ENCODE data around the gene PSIP1.
"Not testable (repeated sequence)": the region's sequence is repeated elsewhere in the genome, so short reads cannot be mapped to it uniquely, and the experiment has no call there.

PSIP1 gene

DNA sequence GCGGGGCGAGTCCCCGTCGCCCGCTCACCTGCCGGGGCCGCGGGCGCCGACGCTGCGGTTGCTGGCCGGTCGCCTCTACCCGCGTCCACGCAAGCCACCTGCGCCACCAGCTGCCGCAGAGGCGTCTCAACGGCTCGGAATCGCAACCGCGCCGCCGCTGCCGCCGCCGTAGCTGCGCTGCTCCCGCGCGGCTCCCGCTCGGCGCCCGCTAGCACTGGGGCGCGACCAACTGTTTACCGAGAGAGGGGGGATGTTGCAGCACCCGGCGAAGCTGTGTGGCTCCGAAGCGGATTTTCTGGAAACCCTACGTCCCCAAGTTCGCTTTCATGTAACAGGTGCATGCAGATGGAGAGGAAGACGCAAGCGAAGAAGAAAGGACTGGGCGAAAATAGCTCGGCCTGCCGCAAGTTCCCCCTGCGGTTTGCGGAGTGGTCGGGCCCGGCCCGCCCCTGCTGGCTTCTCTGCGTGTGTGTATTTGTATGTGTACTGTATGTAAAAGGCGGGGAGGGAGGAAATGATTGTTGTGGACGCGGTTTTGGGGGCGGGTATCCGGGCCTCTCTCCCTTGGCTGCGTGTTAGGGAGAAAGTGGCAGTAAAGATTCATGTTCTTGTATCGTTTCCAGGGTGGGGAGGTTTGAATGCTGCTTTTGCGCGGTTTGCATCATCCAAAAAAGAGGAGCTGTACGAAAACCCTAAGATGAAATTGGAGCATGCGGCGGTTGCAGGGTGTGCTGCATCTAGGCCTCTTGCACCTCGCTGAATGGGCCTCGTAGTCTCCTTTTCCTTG lies at the start of gene PSIP1:
Gene PSIP1 (minus strand): TSS at position 182 of the 787 bp plus-strand sequence. CDS start 782 bp downstream, outside the sequence.
- DNase-seq = peak; percentile 91

DNA sequence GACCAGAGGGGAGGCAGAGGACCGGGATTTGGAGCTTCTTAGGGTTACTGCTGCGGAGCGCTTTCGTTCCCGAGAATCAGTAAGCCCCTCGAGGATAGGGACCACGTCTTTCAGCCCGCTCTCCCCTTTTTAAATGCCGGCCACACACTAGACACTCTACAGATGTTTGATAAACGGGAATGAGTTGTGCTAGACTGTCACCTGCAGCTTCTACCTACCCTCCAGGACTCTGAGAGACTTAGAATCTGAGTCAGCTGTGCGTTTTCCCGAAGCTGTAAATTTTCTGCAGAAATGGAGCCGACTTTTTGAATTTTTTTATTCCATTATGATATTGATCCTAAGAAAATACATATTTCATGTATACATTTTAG lies 42.7 kb upstream of the PSIP1 start:
- DNase-seq = no peak

DNA sequence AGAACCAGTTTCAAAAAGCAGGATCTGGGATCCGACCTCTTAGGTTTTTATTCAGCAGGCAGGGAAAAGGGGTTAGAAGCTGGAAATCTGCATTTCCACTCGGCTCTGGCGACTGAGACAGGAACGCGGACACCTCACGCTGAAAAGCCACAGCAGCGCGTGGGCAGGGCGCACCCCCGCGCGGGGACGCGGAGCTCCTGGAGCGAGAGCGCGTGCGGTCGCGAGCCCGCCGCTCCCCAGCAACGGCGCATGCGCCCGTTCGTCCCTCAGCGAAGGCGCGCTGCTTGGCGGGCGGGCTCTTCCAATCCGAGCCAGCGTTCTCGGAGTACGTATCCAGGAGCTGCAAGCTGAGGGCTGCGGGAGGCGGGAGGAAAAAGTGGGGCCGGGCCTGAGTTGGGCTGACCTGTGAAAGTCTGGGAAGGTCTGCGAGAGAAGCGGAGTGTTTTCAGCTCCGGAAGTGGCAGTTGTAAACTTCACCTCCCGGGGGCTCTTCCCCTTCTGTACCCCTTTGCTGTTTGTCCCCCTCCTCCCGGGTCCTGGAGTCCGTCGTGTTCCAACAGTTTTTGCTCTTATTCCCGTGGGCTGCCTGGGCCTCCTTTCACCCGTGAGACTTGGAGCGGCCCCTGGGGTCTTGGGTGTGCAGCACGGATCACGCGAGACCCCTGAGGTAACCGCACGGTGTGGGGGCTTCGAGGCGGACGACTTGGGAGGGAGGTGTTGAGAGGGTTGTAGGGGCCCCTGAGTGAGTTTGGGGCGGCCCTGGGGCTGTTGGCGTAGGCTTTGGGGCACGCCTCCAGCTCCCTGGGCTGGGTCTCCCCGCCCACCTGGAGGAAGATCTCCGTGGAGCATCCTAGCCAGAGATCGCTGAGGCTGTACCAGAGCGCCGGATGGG lies 42.1 kb upstream of the PSIP1 start, which contains the start of gene CCDC171:
Gene CCDC171 (plus strand): TSS at position 408 of the 892 bp plus-strand sequence. CDS start 11,046 bp downstream, outside the sequence.
- peak; percentile 96 for DNase-seq

- DNase-seq = no peak
Measured at GRCh38 chr9:15549611-15550010, 38.8 kb upstream of the PSIP1 start.

DNA sequence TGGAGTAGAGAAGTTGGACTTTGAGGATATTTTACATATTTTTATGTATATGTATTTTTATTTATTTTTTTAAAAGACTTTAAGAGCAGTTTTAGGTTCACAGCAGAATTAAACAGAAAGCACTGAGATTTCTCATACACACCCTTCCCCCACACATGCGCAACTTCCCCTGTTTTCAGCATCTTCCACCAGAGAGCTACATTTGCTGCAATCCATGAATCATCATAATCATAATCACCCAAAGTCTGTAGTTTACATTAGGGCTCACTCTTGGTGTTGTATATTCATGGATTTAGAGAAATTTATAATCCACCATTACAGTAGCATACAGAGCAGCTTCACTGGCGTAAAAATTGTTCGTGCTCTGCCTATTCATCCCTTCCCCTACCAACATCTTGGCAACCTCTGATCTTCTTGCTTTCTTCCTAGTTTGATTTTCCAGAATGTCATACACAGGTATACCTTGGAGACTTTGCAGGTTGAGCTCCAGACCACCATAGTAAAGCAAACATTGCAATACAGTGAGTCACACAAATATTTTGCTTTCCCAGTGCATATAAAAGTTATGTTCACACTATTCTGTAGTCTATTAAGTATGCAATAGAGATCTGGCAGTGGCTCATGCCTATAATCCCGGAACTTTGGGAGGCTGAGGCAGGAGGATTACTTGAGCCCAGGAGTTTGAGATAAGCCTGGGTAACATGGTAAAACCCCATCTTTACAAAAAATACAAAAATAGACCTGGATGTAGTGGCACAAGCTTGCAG lies 32.5 kb upstream of the PSIP1 start:
- peak; percentile 31 for DNase-seq

- no peak for DNase-seq
Measured at GRCh38 chr9:15542624-15543023, 31.9 kb upstream of the PSIP1 start.

GRCh38 chr9:15541872-15542271 lies 31.1 kb upstream of the PSIP1 start:
- no peak for DNase-seq

DNA sequence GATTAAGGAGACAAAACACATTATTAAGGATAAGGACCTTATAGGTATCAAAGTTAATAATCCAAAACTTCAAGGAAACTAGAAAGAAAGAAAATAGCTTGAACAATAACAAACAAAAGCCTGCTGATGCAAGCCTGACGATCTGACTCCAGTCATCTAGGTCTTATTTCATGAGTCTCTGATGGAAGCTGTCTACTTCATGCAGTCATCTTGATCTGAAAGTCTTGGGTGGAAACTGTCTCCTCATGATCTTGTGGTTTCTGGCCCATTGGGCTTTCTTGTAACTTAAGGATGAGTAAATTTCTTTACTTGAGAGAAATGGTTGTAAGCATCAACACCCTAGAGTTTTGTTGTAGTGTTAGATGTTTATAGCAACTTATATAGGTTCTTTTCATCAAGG lies 20.6 kb upstream of the PSIP1 start:
- DNase-seq = no peak

GRCh38 chr9:15529566-15530324 lies 19.0 kb upstream of the PSIP1 start:
- DNase-seq = no peak

- not testable (repeated sequence) for DNase-seq
Measured at GRCh38 chr9:15527035-15527434, 16.3 kb upstream of the PSIP1 start.

GRCh38 chr9:15525958-15526357 lies 15.2 kb upstream of the PSIP1 start:
- DNase-seq = no peak

GRCh38 chr9:15524845-15525455 lies 14.2 kb upstream of the PSIP1 start:
- no peak for DNase-seq

GRCh38 chr9:15522130-15522755 lies 11.5 kb upstream of the PSIP1 start:
- DNase-seq = no peak

- no peak for DNase-seq
Measured at GRCh38 chr9:15521254-15521653, 10.5 kb upstream of the PSIP1 start.

DNA sequence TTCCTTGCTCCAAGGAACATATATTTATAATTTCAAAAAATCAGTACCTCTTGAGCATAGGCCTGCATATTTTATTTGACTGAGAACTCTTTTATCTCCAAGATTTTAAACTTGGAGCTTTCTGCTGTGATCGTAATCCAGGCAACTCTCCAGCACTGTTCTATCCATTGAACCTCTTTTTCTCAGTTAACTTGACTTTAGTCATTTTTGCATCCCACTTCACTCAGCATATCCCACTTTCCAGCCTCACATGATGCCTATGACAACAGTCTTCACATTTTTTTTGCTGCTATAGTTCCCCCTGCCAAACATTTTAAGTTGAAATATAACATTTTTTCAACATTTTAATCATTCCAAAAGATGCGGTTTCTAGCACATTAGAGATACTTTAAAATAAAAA lies 9.1 kb upstream of the PSIP1 start:
- no peak for DNase-seq

DNA sequence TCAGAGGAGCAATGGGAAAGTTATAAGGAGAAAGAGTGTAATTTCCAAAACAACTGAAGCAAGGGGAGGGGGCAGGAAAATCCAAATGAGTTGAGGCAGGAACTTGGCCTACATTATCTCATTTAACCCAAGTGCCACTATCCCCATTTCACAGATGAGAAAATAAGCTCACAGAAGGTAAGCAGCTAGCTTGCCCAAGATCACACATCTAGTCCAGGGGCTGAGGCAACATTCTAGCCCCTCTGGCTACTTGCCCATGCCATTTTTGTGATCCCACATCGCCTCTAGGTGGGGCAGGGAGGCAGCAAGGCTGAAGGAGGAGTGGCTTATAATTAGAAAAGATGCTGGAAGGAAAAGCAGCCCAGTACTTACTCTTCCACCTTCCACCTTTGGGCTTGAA lies 2.6 kb upstream of the PSIP1 start:
- DNase-seq = peak; percentile 39

- no peak for DNase-seq
Measured at GRCh38 chr9:15512889-15513288, 2.1 kb upstream of the PSIP1 start.

DNA sequence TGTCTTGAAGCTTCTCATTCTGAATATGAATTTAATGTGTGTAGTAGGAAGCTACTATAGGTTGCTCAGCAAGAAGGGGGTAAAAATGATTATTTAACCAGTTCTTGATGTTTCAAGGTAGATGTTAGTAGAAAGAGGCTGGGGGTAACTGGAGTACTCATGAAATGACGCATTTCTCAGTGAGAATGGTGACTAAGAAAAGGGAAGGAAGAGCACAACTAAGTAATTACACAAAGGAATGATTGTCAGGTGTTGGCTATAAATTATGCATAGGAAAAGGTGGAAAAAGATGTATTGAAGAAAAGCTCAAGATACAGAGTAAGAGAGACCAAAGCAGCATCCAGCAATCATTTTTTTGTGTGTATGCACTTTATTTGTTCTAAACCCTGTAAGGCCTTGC lies 1.4 kb upstream of the PSIP1 start:
- DNase-seq = no peak

GRCh38 chr9:15509931-15510788 lies 610 bp downstream of the PSIP1 start:
- DNase-seq = peak; percentile 17

DNA sequence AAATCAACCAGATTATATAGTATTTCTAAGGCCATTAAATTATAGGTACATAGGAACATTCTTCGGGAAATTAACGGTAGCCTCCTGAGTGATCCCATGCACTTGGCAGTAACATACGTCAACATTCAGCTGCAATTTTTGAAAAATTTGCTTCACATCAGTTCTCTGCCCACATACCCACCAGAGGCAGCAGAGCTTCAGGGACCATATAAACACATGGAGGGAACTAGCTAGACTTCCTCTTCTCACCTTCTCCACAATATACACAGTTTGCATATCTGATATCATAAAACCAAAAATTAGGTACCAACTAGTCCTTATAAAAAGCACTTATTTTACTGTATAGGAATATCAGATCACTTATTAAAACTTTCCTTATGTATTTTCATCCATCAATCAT lies 4.8 kb downstream of the PSIP1 start:
- no peak for DNase-seq
